GM12801 (cell line): ENCODE results near the gene DDX46.

Experiments
- CTCF ChIP-seq: IDR thresholded peaks from one replicate; pipeline ENCODE4 v1.5.1; 2011; ENCODE audit warnings: control low read depth; ENCODE audit not compliant: insufficient read length; ENCODE audit errors: extremely low read depth

Gene DDX46

GRCh38 chr5:134878403-134878802 lies 119.8 kb downstream of the DDX46 start:
- TF ChIP-seq CTCF: no peak

- no peak for TF ChIP-seq CTCF
Measured at GRCh38 chr5:134879456-134879855, 120.9 kb downstream of the DDX46 start.
